GM19193 (cell line): ENCODE results near the gene ZSWIM1.

ENCODE experiments used
- POLR2A ChIP-seq: IDR thresholded peaks from 4 replicates; pipeline ENCODE4 v1.6.1; 2011; ENCODE audit not compliant: insufficient read depth, insufficient read length; ENCODE audit errors: extremely low read depth

ZSWIM1 gene

DNA sequence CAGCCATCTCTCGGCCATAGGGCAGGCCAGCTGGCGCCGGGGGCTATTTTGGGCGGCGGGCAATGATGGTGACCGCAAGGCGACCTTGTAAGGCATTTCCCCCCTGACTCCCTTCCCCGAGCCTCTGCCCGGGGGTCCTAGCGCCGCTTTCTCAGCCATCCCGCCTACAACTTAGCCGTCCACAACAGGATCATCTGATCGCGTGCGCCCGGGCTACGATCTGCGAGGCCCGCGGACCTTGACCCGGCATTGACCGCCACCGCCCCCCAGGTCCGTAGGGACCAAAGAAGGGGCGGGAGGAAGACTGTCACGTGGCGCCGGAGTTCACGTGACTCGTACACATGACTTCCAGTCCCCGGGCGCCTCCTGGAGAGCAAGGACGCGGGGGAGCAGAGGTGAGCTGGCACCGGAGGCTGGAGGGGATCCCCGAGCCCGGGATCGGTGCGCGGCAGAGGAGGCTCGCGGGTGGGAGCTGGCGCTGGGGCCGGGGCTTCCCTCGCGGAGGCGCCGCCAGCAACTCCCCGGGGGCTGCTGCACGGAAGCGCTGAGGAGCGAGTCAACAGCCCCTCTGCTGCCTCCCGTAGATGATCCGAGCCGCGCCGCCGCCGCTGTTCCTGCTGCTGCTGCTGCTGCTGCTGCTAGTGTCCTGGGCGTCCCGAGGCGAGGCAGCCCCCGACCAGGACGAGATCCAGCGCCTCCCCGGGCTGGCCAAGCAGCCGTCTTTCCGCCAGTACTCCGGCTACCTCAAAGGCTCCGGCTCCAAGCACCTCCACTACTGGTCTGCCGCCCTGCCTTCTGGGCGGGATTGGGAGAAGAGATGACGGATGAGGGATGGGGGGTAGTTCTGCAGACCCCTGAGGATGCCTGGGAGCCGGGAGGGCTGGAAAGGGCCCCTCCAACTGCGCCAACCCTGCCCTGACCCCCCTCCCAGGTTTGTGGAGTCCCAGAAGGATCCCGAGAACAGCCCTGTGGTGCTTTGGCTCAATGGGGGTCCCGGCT lies 10.3 kb downstream of the ZSWIM1 start, which contains the start of the genes CTSA and NEURL2:
CTSA (plus strand) TSS at position 351 of the 999 bp plus-strand sequence; CDS start at position 585, 234 bp downstream.
NEURL2 (minus strand) TSS at position 224 of the 999 bp plus-strand sequence; CDS start at position 7, 217 bp downstream.
- TF ChIP-seq POLR2A, result peak; percentile 79

DNA sequence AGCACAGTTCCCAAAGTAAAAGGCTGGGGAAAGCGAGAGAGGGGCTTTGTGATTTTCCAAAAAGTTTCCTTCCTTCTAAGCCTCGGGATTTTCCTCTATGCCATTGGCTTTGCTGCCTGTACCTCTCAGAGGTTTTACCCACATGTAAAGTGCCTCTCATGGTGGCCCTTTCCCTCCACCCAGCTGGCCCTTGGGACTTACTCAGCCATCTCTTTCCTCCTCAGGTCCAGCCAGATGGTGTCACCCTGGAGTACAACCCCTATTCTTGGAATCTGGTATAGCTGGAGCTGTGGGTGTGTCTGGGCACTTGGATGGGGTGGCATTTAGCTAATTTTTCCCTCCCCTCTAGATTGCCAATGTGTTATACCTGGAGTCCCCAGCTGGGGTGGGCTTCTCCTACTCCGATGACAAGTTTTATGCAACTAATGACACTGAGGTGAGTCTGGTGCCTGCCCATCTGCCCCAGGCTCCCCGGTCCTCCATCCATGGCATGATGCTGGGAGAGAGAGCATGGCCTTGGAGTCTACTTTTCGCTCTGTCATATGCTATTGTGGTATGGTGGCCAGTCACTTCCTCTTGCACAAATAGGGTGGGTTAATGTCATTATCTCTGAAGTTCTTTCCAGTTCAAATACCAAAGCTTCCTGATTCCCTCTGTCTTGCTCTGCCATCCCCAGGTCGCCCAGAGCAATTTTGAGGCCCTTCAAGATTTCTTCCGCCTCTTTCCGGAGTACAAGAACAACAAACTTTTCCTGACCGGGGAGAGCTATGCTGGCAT lies 11.2 kb downstream of the ZSWIM1 start:
- TF ChIP-seq POLR2A, result no peak

DNA sequence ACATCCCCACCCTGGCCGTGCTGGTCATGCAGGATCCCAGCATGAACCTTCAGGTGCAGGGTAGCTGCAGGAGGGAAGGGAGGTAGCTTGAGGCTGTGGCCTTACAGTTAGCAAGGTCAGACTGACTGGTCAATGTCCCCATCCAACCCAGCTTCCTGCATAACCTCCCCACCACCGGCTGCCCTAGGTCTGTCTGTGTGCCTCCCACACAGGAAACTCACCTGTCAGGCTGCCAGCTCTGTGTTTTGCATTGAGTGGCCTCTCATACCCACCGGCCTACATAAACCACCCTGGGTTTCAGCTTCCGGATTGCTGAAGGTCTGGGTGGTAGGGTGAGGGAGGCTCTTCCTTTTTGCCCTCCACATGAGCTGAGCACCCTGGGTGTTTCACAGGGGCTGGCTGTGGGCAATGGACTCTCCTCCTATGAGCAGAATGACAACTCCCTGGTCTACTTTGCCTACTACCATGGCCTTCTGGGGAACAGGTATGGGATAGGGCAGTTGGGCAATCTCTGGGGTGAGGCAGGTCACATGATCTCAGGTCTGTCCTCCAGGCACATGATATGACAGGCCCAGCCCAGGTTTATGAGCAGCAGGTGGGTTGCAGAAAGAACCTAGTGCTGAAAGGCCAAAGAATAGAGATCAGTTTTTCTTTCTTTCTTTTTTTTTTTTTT lies 11.9 kb downstream of the ZSWIM1 start:
- TF ChIP-seq POLR2A, result no peak

DNA sequence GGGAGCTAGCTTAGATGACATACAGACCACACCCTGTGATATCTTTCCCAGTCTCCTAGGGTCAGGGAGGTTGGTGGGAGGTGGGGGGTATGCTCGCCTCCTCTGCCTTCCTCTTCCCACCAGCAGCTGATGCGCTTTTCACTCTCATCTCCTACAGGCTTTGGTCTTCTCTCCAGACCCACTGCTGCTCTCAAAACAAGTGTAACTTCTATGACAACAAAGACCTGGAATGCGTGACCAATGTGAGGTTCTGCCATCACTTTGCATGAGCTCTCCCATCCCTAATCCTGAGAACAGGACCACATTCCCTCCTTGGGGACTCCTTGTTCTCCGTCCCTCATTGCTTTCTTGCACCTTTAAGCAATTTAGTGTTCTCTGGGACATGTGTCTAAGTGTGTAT lies 12.8 kb downstream of the ZSWIM1 start:
- TF ChIP-seq POLR2A, result no peak

DNA sequence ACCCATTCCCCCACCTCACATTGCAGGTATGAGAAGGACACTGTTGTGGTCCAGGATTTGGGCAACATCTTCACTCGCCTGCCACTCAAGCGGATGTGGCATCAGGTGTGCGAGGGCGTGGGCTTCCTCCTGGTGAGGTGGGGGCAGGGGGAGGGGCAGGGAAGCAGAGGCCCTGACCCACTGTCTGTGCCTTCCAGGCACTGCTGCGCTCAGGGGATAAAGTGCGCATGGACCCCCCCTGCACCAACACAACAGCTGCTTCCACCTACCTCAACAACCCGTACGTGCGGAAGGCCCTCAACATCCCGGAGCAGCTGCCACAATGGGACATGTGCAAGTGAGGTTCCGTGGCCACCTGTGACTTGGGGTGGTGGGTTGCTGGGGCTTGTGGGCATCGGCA lies 13.8 kb downstream of the ZSWIM1 start:
- TF ChIP-seq POLR2A, result no peak

DNA sequence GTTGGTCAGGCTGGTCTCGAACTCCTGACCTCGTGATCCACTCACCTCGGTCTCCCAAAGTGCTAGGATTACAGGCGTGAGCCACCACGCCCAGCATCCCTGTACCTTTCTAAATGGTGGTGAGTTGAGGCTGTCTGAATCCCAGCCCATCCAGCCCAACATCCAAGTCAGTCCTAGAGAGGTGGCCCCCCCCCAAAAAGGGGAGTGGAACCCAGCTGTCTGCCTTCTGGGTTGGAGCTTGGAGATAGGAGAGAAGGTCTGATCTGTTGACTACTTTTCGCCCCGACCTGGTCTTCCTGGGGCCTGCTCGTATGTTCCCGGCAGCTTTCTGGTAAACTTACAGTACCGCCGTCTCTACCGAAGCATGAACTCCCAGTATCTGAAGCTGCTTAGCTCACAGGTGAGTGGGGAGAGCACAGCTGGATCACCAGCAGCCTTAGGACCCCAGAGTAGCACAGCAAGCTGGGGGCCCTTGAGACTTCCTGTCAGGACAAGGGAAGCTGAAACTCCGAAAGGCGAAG lies 15.7 kb downstream of the ZSWIM1 start:
- TF ChIP-seq POLR2A, result no peak

DNA sequence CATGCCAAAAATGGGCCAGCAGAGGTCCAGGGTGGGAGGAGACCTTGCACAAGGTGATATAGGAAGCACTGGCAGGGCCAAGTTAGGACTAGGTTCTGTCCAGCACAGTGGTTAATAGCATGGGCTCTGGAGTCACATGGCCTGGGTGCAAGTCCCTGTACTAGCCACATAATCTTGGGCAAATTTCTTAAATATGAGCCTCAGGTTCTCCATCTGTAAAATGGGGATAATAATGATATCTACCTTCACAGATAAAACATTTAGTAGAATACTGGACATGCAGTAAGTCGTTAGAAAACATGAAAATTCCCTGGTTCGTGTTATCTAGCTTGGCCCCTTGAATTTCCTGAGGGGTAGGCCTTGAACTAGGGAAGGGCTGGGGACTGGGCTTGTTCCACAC lies 16.3 kb downstream of the ZSWIM1 start:
- TF ChIP-seq POLR2A, result no peak

DNA sequence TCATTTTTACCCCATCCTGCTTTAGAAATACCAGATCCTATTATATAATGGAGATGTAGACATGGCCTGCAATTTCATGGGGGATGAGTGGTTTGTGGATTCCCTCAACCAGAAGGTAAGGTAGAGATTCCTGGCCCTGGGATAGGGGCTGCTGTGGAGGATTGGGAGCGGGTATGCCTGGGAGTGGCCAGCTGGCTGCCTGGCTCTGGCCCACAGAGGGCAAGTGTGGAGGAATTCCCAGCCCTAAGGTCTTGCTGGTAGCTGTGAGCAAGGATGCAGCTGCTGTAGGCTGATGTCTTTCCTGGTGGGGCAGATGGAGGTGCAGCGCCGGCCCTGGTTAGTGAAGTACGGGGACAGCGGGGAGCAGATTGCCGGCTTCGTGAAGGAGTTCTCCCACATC lies 16.7 kb downstream of the ZSWIM1 start:
- no peak for TF ChIP-seq POLR2A

DNA sequence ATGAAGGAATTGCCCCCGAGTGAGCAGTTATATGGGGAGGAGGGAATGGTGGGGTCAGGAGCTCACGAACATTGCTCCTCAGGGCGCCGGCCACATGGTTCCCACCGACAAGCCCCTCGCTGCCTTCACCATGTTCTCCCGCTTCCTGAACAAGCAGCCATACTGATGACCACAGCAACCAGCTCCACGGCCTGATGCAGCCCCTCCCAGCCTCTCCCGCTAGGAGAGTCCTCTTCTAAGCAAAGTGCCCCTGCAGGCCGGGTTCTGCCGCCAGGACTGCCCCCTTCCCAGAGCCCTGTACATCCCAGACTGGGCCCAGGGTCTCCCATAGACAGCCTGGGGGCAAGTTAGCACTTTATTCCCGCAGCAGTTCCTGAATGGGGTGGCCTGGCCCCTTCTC lies 17.3 kb downstream of the ZSWIM1 start:
- no peak for TF ChIP-seq POLR2A

DNA sequence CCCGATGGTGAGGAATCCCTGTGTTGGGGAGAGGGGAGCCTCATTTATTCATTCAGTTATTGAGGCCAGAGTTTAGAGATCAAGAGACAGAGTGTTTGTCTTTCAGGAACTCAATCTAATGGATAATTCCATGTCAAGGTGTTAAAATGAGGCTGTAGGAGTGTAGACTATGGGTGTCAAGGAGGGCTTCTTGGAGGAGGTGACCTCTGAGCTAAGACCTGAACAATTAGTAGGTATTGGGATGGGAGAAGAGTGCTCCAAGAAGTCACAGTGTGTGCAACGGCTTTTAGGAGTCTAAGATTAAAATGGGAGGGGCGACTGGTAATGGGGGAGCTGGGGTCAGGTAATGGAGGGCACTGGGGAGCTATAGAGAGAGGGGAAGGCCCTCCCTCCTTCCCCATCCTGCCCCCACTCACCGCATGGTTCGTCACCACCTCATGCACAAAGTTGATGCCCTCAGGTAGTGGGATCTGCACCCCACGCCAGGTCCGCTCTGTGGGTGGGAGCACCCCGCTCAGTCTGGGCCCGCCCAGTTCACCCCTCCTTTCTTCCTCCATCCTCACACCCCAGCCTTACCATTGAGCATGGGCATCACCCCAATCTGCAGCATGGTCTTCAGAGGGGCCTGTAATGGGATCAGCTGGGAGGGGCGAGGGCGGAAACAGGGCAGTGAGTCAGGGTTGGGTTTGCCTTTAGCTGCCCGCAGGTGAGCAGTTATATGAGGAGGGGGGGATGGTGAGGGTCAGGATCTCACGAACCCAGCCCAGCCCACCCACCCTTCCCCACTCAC lies 18.2 kb downstream of the ZSWIM1 start:
- TF ChIP-seq POLR2A, result no peak

DNA sequence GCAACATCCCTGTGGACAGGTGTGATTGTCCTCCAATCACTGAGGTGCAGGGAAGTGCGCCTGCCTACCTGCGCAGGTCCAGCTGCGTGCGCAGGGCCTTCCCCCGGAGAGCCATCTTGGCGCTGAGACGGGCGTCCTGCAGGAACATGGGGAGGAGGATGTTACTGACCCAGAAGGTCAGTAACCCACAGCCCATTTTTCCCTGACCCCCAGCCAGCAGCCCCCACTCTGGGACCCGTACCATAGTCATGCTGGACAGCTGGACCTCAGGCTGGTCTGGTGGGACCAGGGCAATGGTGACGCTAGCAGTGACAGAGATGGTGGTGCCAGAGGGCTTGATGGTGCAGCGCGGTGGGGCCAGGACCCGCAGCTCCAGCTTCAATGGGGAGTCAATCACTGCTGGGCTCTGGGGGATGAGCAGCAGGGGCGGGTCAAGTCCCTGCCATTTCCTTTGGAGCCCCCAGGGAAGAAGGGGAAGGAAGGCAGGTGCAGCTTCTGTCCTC lies 21.2 kb downstream of the ZSWIM1 start:
- TF ChIP-seq POLR2A, result no peak

DNA sequence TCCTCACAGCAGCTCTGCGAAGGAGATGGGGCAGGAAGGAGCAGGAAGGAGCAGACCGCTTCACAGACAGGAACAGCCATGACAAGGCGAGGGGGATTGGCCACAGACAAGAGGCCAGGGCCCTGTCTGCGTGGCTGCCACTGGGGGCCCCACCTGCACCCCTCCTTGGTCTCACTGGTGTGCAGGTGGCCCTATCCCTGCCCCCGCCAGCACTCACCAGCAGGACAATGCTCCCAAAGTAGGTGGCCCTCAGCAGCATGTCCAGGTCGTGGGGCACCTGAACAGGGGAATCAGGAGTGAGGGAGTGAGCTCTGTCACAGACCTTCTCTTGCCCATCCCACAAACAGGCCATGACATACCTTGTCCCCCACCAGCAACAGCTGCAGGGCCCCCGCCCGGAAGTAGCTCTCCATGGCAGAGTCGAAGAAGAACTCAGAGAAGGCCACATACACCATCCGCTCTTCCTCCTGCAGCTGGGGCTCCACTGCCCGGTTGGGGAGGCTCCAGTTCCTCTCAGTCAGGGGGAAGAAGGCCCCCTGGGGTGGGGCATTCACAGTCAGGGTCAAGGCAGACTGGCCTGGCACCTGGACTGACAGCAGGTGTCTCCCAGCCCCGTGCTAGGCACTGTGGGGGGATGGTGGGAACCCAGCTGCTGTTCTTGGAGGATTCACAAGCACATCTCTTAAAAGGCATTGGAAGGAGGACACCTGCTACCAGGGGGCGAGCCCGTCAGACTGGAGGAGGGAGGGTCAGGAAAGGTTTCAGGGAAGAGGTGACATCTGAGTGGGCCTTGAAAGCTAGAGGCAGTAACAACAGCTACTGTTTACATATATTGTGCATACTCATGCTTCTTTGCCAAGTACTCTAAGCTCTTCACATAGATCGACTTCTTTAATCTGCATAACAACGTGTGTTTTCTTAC lies 23.8 kb downstream of the ZSWIM1 start:
- no peak for TF ChIP-seq POLR2A
